ENCODE results near the gene SYNE4.
"Not testable (repeated sequence)": the region's sequence is repeated elsewhere in the genome, so short reads cannot be mapped to it uniquely, and the experiment has no call there.

The SYNE4 gene

DNA sequence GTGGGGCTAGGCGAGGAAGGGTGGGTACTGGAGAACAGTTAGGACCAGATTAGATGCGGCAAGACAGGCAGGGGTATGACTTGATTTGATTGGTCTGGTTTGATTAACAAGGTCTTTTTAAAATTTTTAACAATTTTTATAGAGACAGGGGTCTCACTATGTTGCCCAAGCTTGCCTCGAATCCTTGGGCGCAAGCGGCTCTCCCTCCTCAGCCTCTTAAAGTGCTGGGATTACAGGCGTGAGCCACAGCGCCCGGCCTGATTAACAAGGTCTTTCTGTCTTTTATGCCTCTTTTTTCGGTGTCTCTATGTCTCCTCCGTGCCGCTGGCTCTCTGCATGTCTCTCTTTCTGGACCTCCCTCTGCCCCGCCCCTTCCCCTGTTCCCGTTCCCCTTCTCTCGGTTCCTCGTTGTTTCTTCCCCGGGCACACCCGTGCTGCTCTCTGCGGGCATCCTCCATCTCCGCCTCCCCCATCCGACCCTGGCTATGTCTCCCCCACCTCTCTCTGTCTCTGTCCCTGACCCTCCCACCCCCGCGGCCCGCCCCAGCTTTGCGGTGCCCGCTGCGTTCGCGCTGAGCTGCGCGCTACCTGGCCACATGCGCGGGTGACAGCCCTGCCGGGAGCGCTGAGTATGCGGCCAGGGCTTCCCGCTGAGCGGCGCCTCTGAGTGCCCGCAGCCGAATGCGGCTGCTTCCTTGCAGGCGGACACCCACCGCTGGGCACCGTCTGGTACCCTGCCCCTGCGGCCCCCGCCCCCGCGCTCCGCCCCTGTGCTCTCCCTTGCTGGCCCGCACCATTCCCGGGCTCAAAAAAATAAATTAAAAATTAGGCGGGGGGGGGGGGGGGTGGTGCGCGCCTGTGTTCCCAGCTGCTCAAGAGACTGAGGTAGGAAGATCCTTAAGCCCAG, 21.7 kb downstream of the SYNE4 start:
- peak overlapping the region; percentile 62 for H3K27ac ChIP-seq
- peak; percentile 41 for TF ChIP-seq CTCF (conservative IDR thresholded peaks at IDR 0.05)

GRCh38 chr19:35986111-35986510, 22.5 kb downstream of the SYNE4 start:
- peak overlapping the region; percentile 62 for H3K27ac ChIP-seq
- TF ChIP-seq CTCF (conservative IDR thresholded peaks at IDR 0.05): no peak

- no peak overlapping the region for H3K27ac ChIP-seq
- TF ChIP-seq CTCF (conservative IDR thresholded peaks at IDR 0.05): no peak
Measured at GRCh38 chr19:35983177-35983576, 25.4 kb downstream of the SYNE4 start.

DNA sequence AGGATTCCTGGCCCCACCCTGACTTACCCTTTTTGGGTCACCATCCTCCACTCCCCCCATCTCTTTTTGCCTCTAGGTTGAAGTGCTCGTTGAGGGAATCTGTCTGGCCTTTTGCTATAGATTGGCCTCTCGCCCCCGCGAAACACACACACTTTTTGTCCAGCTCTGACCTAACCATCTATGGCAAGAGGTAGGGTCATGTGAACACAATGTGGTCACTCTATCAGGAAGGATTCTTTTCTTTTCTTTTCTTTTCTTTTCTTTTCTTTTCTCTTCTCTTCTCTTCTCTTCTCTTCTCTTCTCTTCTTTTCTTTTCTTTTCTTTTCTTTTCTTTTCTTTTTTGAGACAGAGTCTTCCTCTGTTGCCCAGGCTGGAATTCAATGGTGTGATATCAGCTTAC, 27.6 kb downstream of the SYNE4 start:
- not testable (repeated sequence) for H3K27ac ChIP-seq

GRCh38 chr19:35978832-35979365, 29.7 kb downstream of the SYNE4 start:
- H3K27ac ChIP-seq: no peak overlapping the region
- TF ChIP-seq CTCF (conservative IDR thresholded peaks at IDR 0.05): no peak

GRCh38 chr19:35978271-35978670, 30.3 kb downstream of the SYNE4 start:
- H3K27ac ChIP-seq: no peak overlapping the region
- no peak for TF ChIP-seq CTCF (conservative IDR thresholded peaks at IDR 0.05)

DNA sequence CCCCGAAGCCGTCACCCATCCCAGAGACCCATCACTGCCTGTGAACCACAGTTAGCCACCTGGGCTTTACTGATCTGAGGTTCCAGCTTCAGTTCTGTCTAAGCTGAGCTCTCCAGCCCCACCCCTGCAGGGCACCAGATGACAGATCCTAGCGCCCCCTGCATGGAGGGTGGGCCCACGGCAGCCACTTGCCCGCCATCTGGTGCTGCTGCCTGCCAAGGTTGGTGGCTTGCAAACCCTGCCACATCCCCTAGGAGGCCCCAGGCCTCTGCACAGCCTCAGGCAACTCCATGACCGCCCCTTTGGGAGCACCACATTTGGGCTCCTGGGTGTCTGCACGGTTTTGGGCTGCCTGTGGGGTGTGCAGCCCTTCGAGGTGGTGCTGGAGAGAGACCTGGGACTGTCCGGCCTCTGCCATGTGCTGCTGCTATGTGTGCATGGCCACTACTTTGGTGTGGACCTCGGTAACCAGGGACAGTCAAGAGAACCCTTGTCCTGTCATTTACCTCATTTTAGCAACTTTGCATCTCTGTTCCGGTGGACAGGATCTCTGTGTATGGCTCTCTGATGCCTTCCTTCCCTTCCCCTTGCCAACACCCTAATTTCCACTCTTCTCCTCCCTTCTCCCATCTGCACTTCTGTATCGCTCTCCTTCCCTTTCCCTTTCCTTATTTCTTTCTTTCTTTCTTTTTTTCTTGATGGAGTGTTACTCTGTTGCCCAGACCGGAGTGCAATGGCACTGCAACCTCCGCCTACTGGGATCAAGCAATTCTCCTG, 31.0 kb downstream of the SYNE4 start:
- H3K27ac ChIP-seq: no peak overlapping the region
- TF ChIP-seq CTCF (conservative IDR thresholded peaks at IDR 0.05): no peak
